SK-N-SH (cell line): ENCODE measurements around the gene TMEM131L. TPM values are rescaled to one million over a fixed set of nuclear protein-coding genes. Genes with fewer than 3 reads are reported as not detected.

ENCODE experiments used
- CTCF ChIA-PET: fragments of 300-600, 350-600 bp; formaldehyde crosslinking; extraction: SDS; loops from one replicate; lab custom pipeline; 2021; lab: Yijun Ruan, JAX
- POLR2A ChIA-PET: fragments of 350-600 bp; sonication (Branson Sonifier 250); formaldehyde crosslinking; extraction: SDS; loops from one replicate; lab custom pipeline; 2020; ENCODE audit warnings: antibody characterized with exemption, inconsistent platforms; lab: Yijun Ruan, JAX
- DNase-seq: peaks from one replicate; pipeline ENCODE4 v3.0.0; 2012
- H2AFZ ChIP-seq: fragments of 200-600 bp; sonication (generic); 2 replicates; pipeline ENCODE4 v1.8.1; 2016; ENCODE audit warnings: antibody characterized with exemption, mild to moderate bottlenecking, low read depth
- H3F3A ChIP-seq: fragments of 200-600 bp; sonication (generic); replicated peaks from 2 replicates; pipeline ENCODE3; 2016; ENCODE audit warnings: antibody characterized with exemption, mild to moderate bottlenecking; ENCODE audit not compliant: insufficient read depth
- H3K27ac ChIP-seq, 2 experiments: fragments of 200-500 bp in 1 of 2; fragments of 200-600 bp in 1 of 2; sonication (Bioruptor generic) in 1 of 2; sonication (generic), shearing (Covaris generic) in 1 of 2; 2 replicates each; pipeline versions ENCODE4 v1.5.1 to v1.6.1; 2014 to 2016; ENCODE audit warnings: low read depth in 2 of 2, inconsistent platforms in 1 of 2, low read length in 1 of 2, mild to moderate bottlenecking in 1 of 2, mixed read lengths in 1 of 2
- H3K27me3 ChIP-seq: fragments of 200-600 bp; sonication (generic), shearing (Covaris generic); 2 replicates; pipeline ENCODE4 v1.6.1; 2016; ENCODE audit warnings: mixed run types; ENCODE audit not compliant: insufficient read depth
- H3K36me3 ChIP-seq, 2 experiments: fragments of 200-500 bp in 1 of 2; fragments of 200-600 bp in 1 of 2; sonication (Bioruptor generic) in 1 of 2; sonication (generic) in 1 of 2; replicated peaks in 1 of 2; 2 replicates each; pipeline versions ENCODE3 to v1.5.1; 2014 to 2016; ENCODE audit warnings: low read length in 1 of 2, mild to moderate bottlenecking in 1 of 2; ENCODE audit not compliant: insufficient read depth in 2 of 2, control insufficient read depth in 1 of 2
- H3K4me1 ChIP-seq, 2 experiments: fragments of 200-500 bp in 1 of 2; fragments of 200-600 bp in 1 of 2; sonication (Bioruptor generic) in 1 of 2; sonication (generic), shearing (Covaris generic) in 1 of 2; 2 replicates each; pipeline versions ENCODE4 v1.5.1 to v1.6.1; 2014 to 2016; ENCODE audit warnings: low read depth in 1 of 2, low read length in 1 of 2, mixed run types in 1 of 2; ENCODE audit not compliant: insufficient read depth in 2 of 2, control insufficient read depth in 1 of 2
- H3K4me2 ChIP-seq: fragments of 200-600 bp; sonication (generic), shearing (Covaris generic); 2 replicates; pipeline ENCODE4 v1.6.1; 2017; ENCODE audit warnings: mixed run types
- H3K4me3 ChIP-seq, 2 experiments: fragments of 200-500 bp in 1 of 2; fragments of 200-600 bp in 1 of 2; sonication (Bioruptor generic) in 1 of 2; sonication (generic), shearing (Covaris generic) in 1 of 2; 2 replicates each; pipeline versions ENCODE4 v1.5.1 to v1.8.1; 2014 to 2016; ENCODE audit warnings: low read depth in 2 of 2, inconsistent platforms in 1 of 2, low read length in 1 of 2, mild to moderate bottlenecking in 1 of 2, mixed read lengths in 1 of 2, moderate library complexity in 1 of 2
- H3K79me2 ChIP-seq: fragments of 200-600 bp; sonication (generic); 2 replicates; pipeline ENCODE4 v1.8.1; 2017; ENCODE audit warnings: mild to moderate bottlenecking; ENCODE audit not compliant: insufficient read depth
- H3K9ac ChIP-seq: fragments of 200-600 bp; sonication (generic); 2 replicates; pipeline ENCODE4 v1.6.1; 2017; ENCODE audit warnings: mixed run types
- H3K9me2 ChIP-seq: fragments of 200-600 bp; sonication (generic); 2 replicates; pipeline ENCODE4 v1.6.1; 2017; ENCODE audit warnings: mixed run types
- H3K9me3 ChIP-seq: fragments of 200-600 bp; sonication (generic); 2 replicates; pipeline ENCODE4 v1.6.1; 2017; ENCODE audit warnings: mixed run types, mild to moderate bottlenecking, moderate library complexity
- H4K20me1 ChIP-seq: fragments of 200-600 bp; sonication (generic); 2 replicates; pipeline ENCODE4 v1.6.1; 2017; ENCODE audit warnings: mild to moderate bottlenecking, mixed run types; ENCODE audit not compliant: insufficient read depth
- CHD2 ChIP-seq: fragments of 150-350 bp; IDR thresholded peaks from 2 replicates; pipeline ENCODE4 v1.6.1; 2018; ENCODE audit warnings: low read length; ENCODE audit not compliant: partially characterized antibody
- EP300 ChIP-seq, 2 experiments: IDR thresholded peaks; 2 replicates each; pipeline versions ENCODE4 v1.4.0 to v1.6.1; 2012; ENCODE audit warnings: borderline replicate concordance in 1 of 2, low read depth in 1 of 2, low read length in 1 of 2
- FOXJ3 ChIP-seq: sonication (generic); formaldehyde crosslinking; IDR thresholded peaks from 2 replicates; pipeline ENCODE4 v1.5.1; 2020; ENCODE audit warnings: mild to moderate bottlenecking, missing genetic modification reagents
- GATA2 ChIP-seq: sonication (generic); formaldehyde crosslinking; IDR thresholded peaks from 2 replicates; pipeline ENCODE4 v1.5.0; 2020; ENCODE audit warnings: mild to moderate bottlenecking, missing genetic modification reagents
- IRF3 ChIP-seq: fragments of 150-350 bp; IDR thresholded peaks from 2 replicates; pipeline ENCODE4 v1.6.1; 2016; ENCODE audit warnings: mild to moderate bottlenecking, low read depth, low read length
- MXI1 ChIP-seq: IDR thresholded peaks from 2 replicates; pipeline ENCODE4 v1.6.1; 2012; ENCODE audit warnings: mild to moderate bottlenecking, low read depth, low read length, improper control_type of control experiment
- NRF1 ChIP-seq: IDR thresholded peaks from 2 replicates; pipeline ENCODE4 v1.6.1; 2012; ENCODE audit warnings: low read depth, mild to moderate bottlenecking, low read length
- PBX3 ChIP-seq: IDR thresholded peaks from 2 replicates; pipeline ENCODE4; 2012
- POLR2AphosphoS5 ChIP-seq: IDR thresholded peaks from 2 replicates; pipeline ENCODE4 v1.6.1; 2012; ENCODE audit warnings: low read depth, low read length
- REST ChIP-seq: IDR thresholded peaks from 2 replicates; pipeline ENCODE4 v1.6.1; 2012; ENCODE audit warnings: mild to moderate bottlenecking, low read depth, low read length, moderate library complexity
- RXRA ChIP-seq: IDR thresholded peaks from 2 replicates; pipeline ENCODE4 v1.4.0; 2012; ENCODE audit warnings: low read depth, mild to moderate bottlenecking, borderline replicate concordance
- SMC3 ChIP-seq: IDR thresholded peaks from 2 replicates; pipeline ENCODE4 v1.6.1; 2012; ENCODE audit warnings: low read depth, low read length, improper control_type of control experiment
- TAF1 ChIP-seq: IDR thresholded peaks from 2 replicates; pipeline ENCODE4 v1.6.1; 2012; ENCODE audit warnings: low read depth, mild to moderate bottlenecking, low read length, moderate library complexity, borderline replicate concordance
- TCF12 ChIP-seq: IDR thresholded peaks from 2 replicates; pipeline ENCODE4 v1.4.0; 2012
- WGBS: methylation state at CpG from one replicate; pipeline ENCODE4 v1.1.6; 2017; ENCODE audit warnings: low lambda C conversion rate; 5-methylcytosine and 5-hydroxymethylcytosine counted together
- polyA plus RNA-seq, 3 experiments: library from polyadenylated mRNA; depleted of rRNA; stranded (reverse); fragments of >200 nt; gene quantifications; 2 replicates each; pipeline ENCODE4 v1.2.3, GENCODE V29; 2012

TMEM131L gene
- polyA plus RNA-seq, 1 of the 3 experiments (the other 2 are of a cell fraction): 6.2 TPM

- Histone ChIP-seq H3K9me3 (no peaks in the 10 kb centered on the region), H3K36me3 (peaks cover 14 to 16% of the 10 kb centered on the region in 2 experiments), H3K4me1 (peaks cover 0 to 7% of the 10 kb centered on the region in 2 experiments; a peak in 2 of 4 replicates), H4K20me1 (no peaks in the 10 kb centered on the region), H3K4me2 (no peak overlapping the region), H3K9me2 (no peaks in the 10 kb centered on the region), H3K4me3 (no peak overlapping the region), H3F3A (peaks cover 5% of the 10 kb centered on the region), H3K27ac (no peak overlapping the region), H3K79me2 (no peaks in the 10 kb centered on the region), H3K9ac (no peak overlapping the region), H2AFZ (no peak overlapping the region), H3K27me3 (no peaks in the 10 kb centered on the region)
- POLR2A ChIA-PET: no interaction called here
- CTCF ChIA-PET: interaction anchor here (1.1 to 1.4 kb wide), 2 partner anchors 10 to 27 kb away, joined by 3 to 5 read pairs; no protein-coding TSS in a partner anchor
- 97% methylated on average over 7 of the region's 8 CpGs for WGBS
- no peak for TF ChIP-seq IRF3
- no peak for TF ChIP-seq MXI1
- TF ChIP-seq FOXJ3: no peak
- no peak for TF ChIP-seq EP300 (IDR thresholded peaks at IDR 0.05; ENCODE audit: borderline replicate concordance in 1 of 2, low read depth in 1 of 2, low read length in 1 of 2)
- TF ChIP-seq NRF1: no peak
- no peak for TF ChIP-seq TAF1
- TF ChIP-seq SMC3: no peak
- DNase-seq: no peak
Observed at GRCh38 chr4:153616006-153616555, 149.9 kb downstream of the TMEM131L start.

- H3K9ac ChIP-seq: no peak overlapping the region
- H3K4me1 ChIP-seq: peaks cover 0 to 17% of the 10 kb centered on the region in 2 experiments; a peak in 2 of 4 replicates
- H3K9me3 ChIP-seq: no peaks in the 10 kb centered on the region
- H3K36me3 ChIP-seq: peaks cover 5 to 24% of the 10 kb centered on the region in 2 experiments
- TF ChIP-seq PBX3: no peak
- no peak for TF ChIP-seq POLR2AphosphoS5
- no peak for TF ChIP-seq RXRA
- TF ChIP-seq GATA2: no peak
- TF ChIP-seq TCF12: no peak
- TF ChIP-seq TAF1: no peak
- no peak for TF ChIP-seq CHD2
- TF ChIP-seq REST: no peak
- TF ChIP-seq MXI1: no peak
- no peaks in the 10 kb centered on the region for H3K79me2 ChIP-seq
- H3K27ac ChIP-seq: no peak overlapping the region
- DNase-seq: no peak
- H3K9me2 ChIP-seq: no peaks in the 10 kb centered on the region
- peaks cover 5% of the 10 kb centered on the region for H3F3A ChIP-seq
- H3K4me3 ChIP-seq: no peak overlapping the region
- ChIA-PET POLR2A (no interaction called here), CTCF (interaction anchor here (2.4 to 3.1 kb wide), 2 partner anchors 15 to 34 kb away, joined by 5 to 13 read pairs; no protein-coding TSS in a partner anchor)
- no peak overlapping the region for H3K4me2 ChIP-seq
- WGBS: 91% methylated on average over 6 of the region's 6 CpGs
- H3K27me3 ChIP-seq: no peaks in the 10 kb centered on the region
- H2AFZ ChIP-seq: no peak overlapping the region
- H4K20me1 ChIP-seq: no peaks in the 10 kb centered on the region
Observed at GRCh38 chr4:153618833-153619232, 152.7 kb downstream of the TMEM131L start.
